ENCODE results near the gene DYNC1LI2. TPM values are rescaled to one million over a fixed set of nuclear protein-coding genes. Genes with fewer than 3 reads are reported as not detected.

Gene DYNC1LI2
- total RNA-seq, 2 donors from 2014 or later: 138 to 162 TPM

DNA sequence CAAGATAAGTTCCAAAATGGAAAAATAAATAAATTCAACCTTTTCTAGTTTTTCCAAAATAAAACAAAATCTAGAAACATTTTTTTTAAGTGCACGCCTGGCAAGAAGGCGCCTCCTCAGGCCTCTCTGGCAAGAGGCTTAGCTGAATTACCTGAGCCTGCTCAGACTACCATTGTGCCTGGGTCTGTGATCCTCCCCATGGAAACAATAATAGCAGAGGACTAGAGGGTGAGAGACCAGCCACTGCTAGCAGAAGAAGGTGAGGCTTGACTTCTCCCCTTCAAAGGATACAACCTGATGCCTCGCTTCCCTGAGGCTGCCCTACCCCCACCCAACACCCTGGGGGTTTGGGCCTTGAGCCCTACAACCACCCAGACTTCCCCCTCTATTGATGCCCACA is 35.1 kb upstream of the DYNC1LI2 start:
- Histone ChIP-seq H3K27ac (no peak overlapping the region), H3K4me1 (no peaks in the 10 kb centered on the region), H3K9ac (ENCODE audit: low read depth in 2 of 2, low read length in 2 of 2) (no peak overlapping the region), H3K9me3 (no peaks in the 10 kb centered on the region), H3K36me3 (no peaks in the 10 kb centered on the region), H3K27me3 (no peaks in the 10 kb centered on the region), H3K4me3 (no peak overlapping the region)
- no peak for DNase-seq
- TF ChIP-seq, protein P1, sequence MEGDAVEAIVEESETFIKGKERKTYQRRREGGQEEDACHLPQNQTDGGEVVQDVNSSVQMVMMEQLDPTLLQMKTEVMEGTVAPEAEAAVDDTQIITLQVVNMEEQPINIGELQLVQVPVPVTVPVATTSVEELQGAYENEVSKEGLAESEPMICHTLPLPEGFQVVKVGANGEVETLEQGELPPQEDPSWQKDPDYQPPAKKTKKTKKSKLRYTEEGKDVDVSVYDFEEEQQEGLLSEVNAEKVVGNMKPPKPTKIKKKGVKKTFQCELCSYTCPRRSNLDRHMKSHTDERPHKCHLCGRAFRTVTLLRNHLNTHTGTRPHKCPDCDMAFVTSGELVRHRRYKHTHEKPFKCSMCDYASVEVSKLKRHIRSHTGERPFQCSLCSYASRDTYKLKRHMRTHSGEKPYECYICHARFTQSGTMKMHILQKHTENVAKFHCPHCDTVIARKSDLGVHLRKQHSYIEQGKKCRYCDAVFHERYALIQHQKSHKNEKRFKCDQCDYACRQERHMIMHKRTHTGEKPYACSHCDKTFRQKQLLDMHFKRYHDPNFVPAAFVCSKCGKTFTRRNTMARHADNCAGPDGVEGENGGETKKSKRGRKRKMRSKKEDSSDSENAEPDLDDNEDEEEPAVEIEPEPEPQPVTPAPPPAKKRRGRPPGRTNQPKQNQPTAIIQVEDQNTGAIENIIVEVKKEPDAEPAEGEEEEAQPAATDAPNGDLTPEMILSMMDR (IDR thresholded peaks at IDR 0.05): no peak
- intact Hi-C loops (cut with DNase I): loop anchor here (10.0 kb wide), 1 partner anchor 58 kb away; the partner anchor contains the start of gene CA7

DNA sequence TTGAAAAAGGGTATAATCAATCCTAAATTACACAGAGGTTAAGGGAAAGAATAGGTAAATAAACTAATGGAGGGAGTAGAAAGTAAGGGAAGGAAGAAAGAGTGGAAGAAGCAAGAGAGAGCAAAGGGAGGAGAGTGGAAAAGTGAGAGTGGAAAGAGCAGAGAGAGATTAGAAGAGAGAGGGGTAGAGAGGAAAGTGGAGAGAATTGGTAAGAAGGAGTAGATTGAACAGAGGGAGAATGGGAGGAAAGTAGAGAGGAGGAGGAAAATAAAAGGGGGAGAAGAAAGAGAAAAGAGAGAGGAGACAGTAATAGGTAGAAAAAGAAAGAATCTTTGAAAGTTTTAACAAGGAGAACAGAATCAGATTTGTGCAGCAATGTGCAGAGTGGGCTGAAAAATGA is 25.0 kb upstream of the DYNC1LI2 start:
- TF ChIP-seq, protein P1 (IDR thresholded peaks at IDR 0.05): no peak
- H3K4me3 ChIP-seq: no peak overlapping the region
- no peaks in the 10 kb centered on the region for H3K4me1 ChIP-seq
- no peaks in the 10 kb centered on the region for H3K9me3 ChIP-seq
- H3K36me3 ChIP-seq: no peaks in the 10 kb centered on the region
- no peak overlapping the region for H3K27ac ChIP-seq
- H3K27me3 ChIP-seq: no peaks in the 10 kb centered on the region
- intact Hi-C loops (cut with DNase I): no loop called here
- DNase-seq: no peak
- no peak overlapping the region for H3K9ac ChIP-seq (ENCODE audit: low read depth in 2 of 2, low read length in 2 of 2)

DNA sequence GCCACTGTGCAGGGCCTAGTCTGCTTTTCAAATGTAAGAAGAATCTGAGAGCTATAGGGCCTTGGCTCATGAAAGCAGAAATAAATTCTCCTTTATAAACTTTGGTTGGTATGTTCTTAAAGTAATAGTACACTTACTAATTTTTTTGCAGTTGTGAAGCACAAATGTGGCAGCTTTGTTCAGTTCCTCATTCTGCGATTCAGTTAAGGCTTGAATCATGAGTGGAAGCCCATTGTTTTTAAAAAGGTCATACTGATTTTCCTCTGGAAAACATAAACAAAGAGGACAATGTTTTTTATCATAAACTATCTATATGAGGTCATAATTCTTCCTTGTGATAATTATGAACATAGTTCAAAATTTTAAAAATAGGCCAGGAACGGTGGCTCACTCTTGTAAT is 23.6 kb upstream of the DYNC1LI2 start:
- TF ChIP-seq, protein P1 (IDR thresholded peaks at IDR 0.05): no peak

DNA sequence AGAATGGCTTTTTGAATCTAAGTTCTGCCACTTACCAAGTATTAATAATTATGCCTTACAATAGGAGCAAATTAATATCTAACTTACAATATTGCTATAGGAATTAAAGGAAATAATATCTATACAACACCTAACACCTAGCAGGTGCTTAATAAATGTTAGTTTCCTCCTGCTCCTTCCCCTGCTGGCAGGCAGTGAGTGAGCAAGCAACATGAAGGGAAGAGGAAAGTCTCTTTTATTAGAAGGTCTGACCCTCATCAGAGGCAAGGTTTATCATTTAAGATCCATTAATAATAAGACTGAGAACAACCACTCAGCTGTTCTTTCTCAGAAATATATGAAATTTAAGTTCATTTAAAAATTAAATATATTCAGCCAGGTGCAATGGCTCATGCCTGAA is 6.7 kb upstream of the DYNC1LI2 start:
- Histone ChIP-seq H3K27me3 (no peaks in the 10 kb centered on the region), H3K4me1 (no peaks in the 10 kb centered on the region), H3K36me3 (no peaks in the 10 kb centered on the region), H3K9me3 (no peaks in the 10 kb centered on the region), H3K4me3 (no peak overlapping the region), H3K27ac (no peak overlapping the region), H3K9ac (ENCODE audit: low read depth in 2 of 2, low read length in 2 of 2) (no peak overlapping the region)
- TF ChIP-seq, protein P1 (IDR thresholded peaks at IDR 0.05): no peak
- no peak for DNase-seq
- intact Hi-C loops (cut with DNase I): no loop called here

More for the DNA sequence above, 23.6 kb upstream of the DYNC1LI2 start:
- intact Hi-C loops (cut with DNase I): no loop called here
- H3K4me1 ChIP-seq: no peaks in the 10 kb centered on the region
- H3K27me3 ChIP-seq: no peaks in the 10 kb centered on the region
- H3K36me3 ChIP-seq: no peaks in the 10 kb centered on the region
- H3K9me3 ChIP-seq: no peaks in the 10 kb centered on the region
- H3K9ac ChIP-seq (ENCODE audit: low read depth in 2 of 2, low read length in 2 of 2): no peak overlapping the region
- no peak overlapping the region for H3K4me3 ChIP-seq
- no peak for DNase-seq
- H3K27ac ChIP-seq: no peak overlapping the region

DNA sequence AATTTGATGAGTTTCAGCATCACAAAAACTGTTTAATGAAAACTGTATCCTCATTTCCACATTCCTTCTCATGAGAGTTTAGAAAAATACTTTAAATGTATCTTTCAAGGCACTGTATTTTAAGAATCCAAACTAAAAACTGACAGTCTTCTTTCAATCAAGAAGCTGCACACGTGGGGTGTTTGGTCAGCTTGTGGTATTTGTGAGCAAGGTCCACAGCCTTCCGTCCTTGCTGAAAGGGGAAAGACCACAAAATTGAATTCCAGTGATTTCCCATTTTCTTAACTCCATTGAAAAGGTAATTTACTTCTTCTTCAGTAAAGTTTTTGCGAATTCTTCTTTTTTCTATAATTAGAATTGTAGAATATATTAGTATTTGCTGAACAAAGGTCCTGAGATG is 3.4 kb upstream of the DYNC1LI2 start:
- H3K4me3 ChIP-seq: no peak overlapping the region
- TF ChIP-seq, protein P1 (IDR thresholded peaks at IDR 0.05): no peak
- DNase-seq: no peak
- no peaks in the 10 kb centered on the region for H3K27me3 ChIP-seq
- H3K9me3 ChIP-seq: no peaks in the 10 kb centered on the region
- no peaks in the 10 kb centered on the region for H3K36me3 ChIP-seq
- H3K9ac ChIP-seq (ENCODE audit: low read depth in 2 of 2, low read length in 2 of 2): no peak overlapping the region
- H3K4me1 ChIP-seq: no peaks in the 10 kb centered on the region
- H3K27ac ChIP-seq: no peak overlapping the region
- intact Hi-C loops (cut with DNase I): no loop called here

DNA sequence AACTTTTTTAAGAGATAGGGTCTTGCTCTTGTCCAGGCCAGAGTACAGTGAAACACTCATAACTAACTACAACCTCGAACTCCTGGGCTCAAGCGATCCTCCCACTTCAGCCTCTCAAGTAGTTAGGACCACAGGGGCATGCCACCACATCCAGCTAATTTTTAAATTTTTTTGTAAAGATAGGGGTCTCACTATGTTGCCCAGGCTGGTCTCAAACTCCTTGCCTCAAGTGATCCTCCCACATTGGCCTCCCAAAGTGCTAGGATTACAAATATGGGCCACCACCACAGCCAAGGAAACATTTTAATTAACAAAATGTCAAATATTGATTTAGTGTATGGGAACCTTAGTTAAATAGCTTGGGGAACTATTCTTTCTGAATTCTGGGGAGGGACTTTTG is 2.8 kb upstream of the DYNC1LI2 start:
- DNase-seq: no peak
- Histone ChIP-seq H3K36me3 (no peaks in the 10 kb centered on the region), H3K27ac (no peak overlapping the region), H3K9me3 (no peaks in the 10 kb centered on the region), H3K9ac (ENCODE audit: low read depth in 2 of 2, low read length in 2 of 2) (no peak overlapping the region), H3K4me3 (no peak overlapping the region), H3K27me3 (no peaks in the 10 kb centered on the region), H3K4me1 (no peaks in the 10 kb centered on the region)
- TF ChIP-seq, protein P1 (IDR thresholded peaks at IDR 0.05): no peak
- intact Hi-C loops (cut with DNase I): no loop called here
